Activated CD8-positive, alpha-beta T cell treated with anti-CD3 and anti-CD28 coated beads, Interleukin-2, amount 10 ng/mL, durations not matched to agents 7 days and 5 days (primary cell): ENCODE measurements around the gene MAMLD1. TPM values are rescaled to one million over a fixed set of nuclear protein-coding genes. Genes with fewer than 3 reads are reported as not detected.

Experiments used
- ATAC-seq: fragments of 150-1000 bp; cut with Tn5 transposase; one replicate; pipeline ENCODE4 v1.10.0; 2021; ENCODE audit warnings: moderate library complexity
- CTCF ChIA-PET: fragments of 350-600 bp; sonication (Branson Sonifier 250); formaldehyde crosslinking; loops from one replicate; lab custom pipeline; 2021; ENCODE audit warnings: antibody characterized with exemption; lab: Charles Lee
- POLR2A ChIA-PET: fragments of 350-600 bp; sonication (Branson Sonifier 250); formaldehyde crosslinking; loops from one replicate; lab custom pipeline; 2021; ENCODE audit warnings: antibody characterized with exemption; lab: Charles Lee
- DNase-seq: peaks from one replicate; pipeline ENCODE4 v3.0.0-alpha.2; 2020
- H3K27ac Mint-ChIP-seq: one replicate; pipeline ENCODE4 v1.8.0; 2021; ENCODE audit warnings: mild to moderate bottlenecking, mixed read lengths
- H3K27me3 Mint-ChIP-seq: one replicate; pipeline ENCODE4 v1.8.0; 2021; ENCODE audit warnings: low read depth, mixed read lengths
- H3K36me3 Mint-ChIP-seq: one replicate; pipeline ENCODE4 v1.8.0; 2021; ENCODE audit warnings: low read depth, mixed read lengths
- H3K4me1 Mint-ChIP-seq: one replicate; pipeline ENCODE4 v1.8.0; 2021; ENCODE audit warnings: low read depth, mixed read lengths
- H3K4me3 Mint-ChIP-seq: one replicate; pipeline ENCODE4 v1.8.0; 2021; ENCODE audit warnings: mild to moderate bottlenecking, mixed read lengths
- H3K9me3 Mint-ChIP-seq: one replicate; pipeline ENCODE4 v1.8.0; 2022; ENCODE audit warnings: mixed read lengths; ENCODE audit not compliant: insufficient read depth
- total RNA-seq, 2 experiments: library from RNA; stranded (reverse); gene quantifications; one replicate each; pipeline ENCODE4 v1.2.3, GENCODE V29; 2021

The MAMLD1 gene
- total RNA-seq, 2 experiments from 2014 or later, result 0.81 to 1.4 TPM

- H3K27me3 Mint-ChIP-seq, result peaks cover 6% of the 10 kb centered on the region
- no peak overlapping the region for H3K27ac Mint-ChIP-seq
- H3K4me3 Mint-ChIP-seq, result no peak overlapping the region
- CTCF ChIA-PET, result no interaction called here
- H3K4me1 Mint-ChIP-seq, result no peaks in the 10 kb centered on the region
- ATAC-seq (no peak), DNase-seq (no peak)
- POLR2A ChIA-PET, result no interaction called here
- no peaks in the 10 kb centered on the region for H3K36me3 Mint-ChIP-seq
- no peaks in the 10 kb centered on the region for H3K9me3 Mint-ChIP-seq
These were observed 163.6 kb downstream of the MAMLD1 start for GRCh38 chrX:150526692-150527091.

- ChIA-PET POLR2A (no interaction called here), CTCF (no interaction called here)
- Mint-ChIP-seq H3K36me3 (no peaks in the 10 kb centered on the region), H3K4me1 (no peaks in the 10 kb centered on the region), H3K27me3 (peaks cover 4% of the 10 kb centered on the region), H3K27ac (no peak overlapping the region), H3K4me3 (no peak overlapping the region), H3K9me3 (no peaks in the 10 kb centered on the region)
- ATAC-seq (no peak), DNase-seq (no peak)
These were observed 164.0 kb downstream of the MAMLD1 start for GRCh38 chrX:150527108-150527507.

GRCh38 chrX:150529587-150529986 lies 166.5 kb downstream of the MAMLD1 start:
- POLR2A ChIA-PET, result no interaction called here
- Mint-ChIP-seq H3K36me3 (no peaks in the 10 kb centered on the region), H3K27me3 (no peaks in the 10 kb centered on the region), H3K27ac (no peak overlapping the region), H3K4me1 (no peaks in the 10 kb centered on the region), H3K4me3 (no peak overlapping the region), H3K9me3 (no peaks in the 10 kb centered on the region)
- CTCF ChIA-PET, result no interaction called here
- DNase-seq (no peak), ATAC-seq (no peak)

GRCh38 chrX:150530821-150531220 lies 167.7 kb downstream of the MAMLD1 start:
- Mint-ChIP-seq H3K4me1 (no peaks in the 10 kb centered on the region), H3K4me3 (no peak overlapping the region), H3K9me3 (no peaks in the 10 kb centered on the region), H3K36me3 (no peaks in the 10 kb centered on the region), H3K27me3 (no peaks in the 10 kb centered on the region), H3K27ac (no peak overlapping the region)
- ChIA-PET POLR2A (no interaction called here), CTCF (no interaction called here)
- no peak for DNase-seq
- ATAC-seq, result no peak

GRCh38 chrX:150531467-150531866 lies 168.3 kb downstream of the MAMLD1 start:
- Mint-ChIP-seq H3K36me3 (no peaks in the 10 kb centered on the region), H3K27ac (no peak overlapping the region), H3K9me3 (no peaks in the 10 kb centered on the region), H3K4me1 (no peaks in the 10 kb centered on the region), H3K4me3 (no peak overlapping the region), H3K27me3 (no peaks in the 10 kb centered on the region)
- no peak for DNase-seq
- ChIA-PET CTCF (no interaction called here), POLR2A (no interaction called here)
- no peak for ATAC-seq

GRCh38 chrX:150533863-150534262 lies 170.7 kb downstream of the MAMLD1 start:
- no peaks in the 10 kb centered on the region for H3K4me1 Mint-ChIP-seq
- no peaks in the 10 kb centered on the region for H3K9me3 Mint-ChIP-seq
- CTCF ChIA-PET, result no interaction called here
- no peaks in the 10 kb centered on the region for H3K27me3 Mint-ChIP-seq
- ATAC-seq (no peak), DNase-seq (no peak)
- no peaks in the 10 kb centered on the region for H3K36me3 Mint-ChIP-seq
- POLR2A ChIA-PET, result no interaction called here
- no peak overlapping the region for H3K27ac Mint-ChIP-seq
- H3K4me3 Mint-ChIP-seq, result no peak overlapping the region

- DNase-seq (no peak), ATAC-seq (no peak)
- ChIA-PET CTCF (no interaction called here), POLR2A (no interaction called here)
- Mint-ChIP-seq H3K4me1 (no peaks in the 10 kb centered on the region), H3K27me3 (no peaks in the 10 kb centered on the region), H3K4me3 (no peak overlapping the region), H3K36me3 (no peaks in the 10 kb centered on the region), H3K9me3 (no peaks in the 10 kb centered on the region), H3K27ac (no peak overlapping the region)
These were observed 173.5 kb downstream of the MAMLD1 start for GRCh38 chrX:150536455-150537116.

- POLR2A ChIA-PET, result no interaction called here
These were observed 174.7 kb downstream of the MAMLD1 start for GRCh38 chrX:150537851-150538250.

GRCh38 chrX:150540965-150541364 lies 177.8 kb downstream of the MAMLD1 start:
- Mint-ChIP-seq H3K27ac (no peak overlapping the region), H3K4me3 (no peak overlapping the region), H3K36me3 (no peaks in the 10 kb centered on the region), H3K9me3 (no peaks in the 10 kb centered on the region), H3K4me1 (peaks cover 10% of the 10 kb centered on the region), H3K27me3 (no peaks in the 10 kb centered on the region)
- ChIA-PET POLR2A (no interaction called here), CTCF (no interaction called here)
- DNase-seq (no peak), ATAC-seq (no peak)

More at GRCh38 chrX:150537851-150538250, 174.7 kb downstream of the MAMLD1 start:
- no peaks in the 10 kb centered on the region for H3K9me3 Mint-ChIP-seq
- no peaks in the 10 kb centered on the region for H3K36me3 Mint-ChIP-seq
- H3K27me3 Mint-ChIP-seq, result no peaks in the 10 kb centered on the region
- CTCF ChIA-PET, result no interaction called here
- H3K27ac Mint-ChIP-seq, result no peak overlapping the region
- no peak overlapping the region for H3K4me3 Mint-ChIP-seq
- DNase-seq (no peak), ATAC-seq (no peak)
- H3K4me1 Mint-ChIP-seq, result no peaks in the 10 kb centered on the region

- Mint-ChIP-seq H3K4me3 (no peak overlapping the region), H3K27ac (no peak overlapping the region), H3K36me3 (no peaks in the 10 kb centered on the region), H3K27me3 (no peaks in the 10 kb centered on the region), H3K9me3 (no peaks in the 10 kb centered on the region), H3K4me1 (peaks cover 25% of the 10 kb centered on the region)
- DNase-seq, result no peak
- ChIA-PET CTCF (no interaction called here), POLR2A (no interaction called here)
- no peak for ATAC-seq
These were observed 179.7 kb downstream of the MAMLD1 start for GRCh38 chrX:150542846-150543229.

- Mint-ChIP-seq H3K27ac (peak overlapping the region; percentile 60), H3K4me3 (no peak overlapping the region), H3K9me3 (no peaks in the 10 kb centered on the region), H3K36me3 (no peaks in the 10 kb centered on the region), H3K4me1 (peaks cover 31% of the 10 kb centered on the region), H3K27me3 (no peaks in the 10 kb centered on the region)
- CTCF ChIA-PET, result interaction anchor here (0.5 to 4.2 kb wide), 6 partner anchors 27 to 140 kb away, joined by 3 to 26 read pairs (median 4); no protein-coding TSS in a partner anchor
- POLR2A ChIA-PET, result no interaction called here
- DNase-seq, result no peak
- ATAC-seq, result no peak
These were observed 180.4 kb downstream of the MAMLD1 start for GRCh38 chrX:150543230-150544155.

GRCh38 chrX:150544222-150544787 lies 181.2 kb downstream of the MAMLD1 start:
- H3K27ac Mint-ChIP-seq, result no peak overlapping the region
- no peak overlapping the region for H3K4me3 Mint-ChIP-seq
- POLR2A ChIA-PET, result no interaction called here
- CTCF ChIA-PET, result interaction anchor here (0.5 to 4.2 kb wide), 7 partner anchors 26 to 139 kb away, joined by 3 to 26 read pairs (median 3); no protein-coding TSS in a partner anchor
- DNase-seq (peak; percentile 25), ATAC-seq (no peak)
- no peaks in the 10 kb centered on the region for H3K9me3 Mint-ChIP-seq
- H3K27me3 Mint-ChIP-seq, result no peaks in the 10 kb centered on the region
- peaks cover 39% of the 10 kb centered on the region for H3K4me1 Mint-ChIP-seq
- no peaks in the 10 kb centered on the region for H3K36me3 Mint-ChIP-seq
